ENCODE data around the gene TMED6. TPM values are rescaled to one million over a fixed set of nuclear protein-coding genes. Genes with fewer than 3 reads are reported as not detected.

TMED6 gene
- total RNA-seq, 1 experiment from 2014 or later, result 0.72 TPM

GRCh38 chr16:69330286-69331109 lies 21.1 kb downstream of the TMED6 start, which contains the start of gene PDF (continued):
- TF ChIP-seq IRF1 (CRISPR knock-in tag; IDR thresholded peaks at IDR 0.05) (no peak), ESRRA (CRISPR knock-in tag; IDR thresholded peaks at IDR 0.05; ENCODE audit: borderline replicate concordance) (peak; percentile 70; the same call in 1 of the 2 replicates), E2F1 (CRISPR knock-in tag; IDR thresholded peaks at IDR 0.05) (no peak)

- ChIA-PET POLR2A (interaction anchor here (0.6 to 1.1 kb wide), 5 partner anchors 9 to 959 kb away, joined by 3 to 4 read pairs (median 3); partner anchors contain the start of gene COG8), CTCF (interaction anchor here (0.9 kb wide), 1 partner anchor 9 kb away, joined by 3 read pairs; no protein-coding TSS in a partner anchor)
- Mint-ChIP-seq H3K9me3 (no peaks in the 10 kb centered on the region), H3K4me1 (peaks cover 22% of the 10 kb centered on the region), H3K36me3 (peaks cover 57% of the 10 kb centered on the region), H3K27ac (peak overlapping the region; percentile 41; the same call in 1 of the 2 replicates), H3K4me3 (peak overlapping the region; percentile 85), H3K27me3 (ENCODE audit: low read depth) (no peaks in the 10 kb centered on the region)
- DNase-seq (ENCODE audit: low spot score), result peak; percentile 49
- ATAC-seq, result peak; percentile 2; the same call in 1 of the 2 replicates
- TF ChIP-seq FOXK1 (CRISPR knock-in tag; IDR thresholded peaks at IDR 0.05) (0 out of 2 replicates have a peak, but pooled peaks have one; percentile 4), ZNF281 (CRISPR knock-in tag; IDR thresholded peaks at IDR 0.05) (no peak), PRDM15 (CRISPR knock-in tag; IDR thresholded peaks at IDR 0.05) (0 out of 2 replicates have a peak, but pooled peaks have one; percentile 16), MYBL2 (CRISPR knock-in tag; IDR thresholded peaks at IDR 0.05) (no peak), ZNF425 (CRISPR knock-in tag; conservative IDR thresholded peaks at IDR 0.05) (no peak), FOXP1 (CRISPR knock-in tag; IDR thresholded peaks at IDR 0.05; ENCODE audit: borderline replicate concordance) (0 out of 2 replicates have a peak, but pooled peaks have one; percentile 2), SMAD3 (CRISPR knock-in tag; IDR thresholded peaks at IDR 0.05; ENCODE audit: borderline replicate concordance) (peak; percentile 39; the same call in 1 of the 2 replicates), TP53 (CRISPR knock-in tag; IDR thresholded peaks at IDR 0.05) (no peak), HMGA2 (CRISPR knock-in tag; IDR thresholded peaks at IDR 0.05) (no peak), ATF1 (CRISPR knock-in tag; IDR thresholded peaks at IDR 0.05) (0 out of 2 replicates have a peak, but pooled peaks have one; percentile 42), HMGXB4 (CRISPR knock-in tag; IDR thresholded peaks at IDR 0.05) (peak; percentile 24; the same call in 1 of the 2 replicates), RELA (CRISPR knock-in tag; IDR thresholded peaks at IDR 0.05; ENCODE audit: borderline replicate concordance) (no peak; the same call in 1 of the 2 replicates)
Measured at GRCh38 chr16:69329369-69330285, 22.0 kb downstream of the TMED6 start.

Data from WTC11 (cell line).